Measurements from ENCODE around the gene ENOX2.

The ENOX2 gene

DNA sequence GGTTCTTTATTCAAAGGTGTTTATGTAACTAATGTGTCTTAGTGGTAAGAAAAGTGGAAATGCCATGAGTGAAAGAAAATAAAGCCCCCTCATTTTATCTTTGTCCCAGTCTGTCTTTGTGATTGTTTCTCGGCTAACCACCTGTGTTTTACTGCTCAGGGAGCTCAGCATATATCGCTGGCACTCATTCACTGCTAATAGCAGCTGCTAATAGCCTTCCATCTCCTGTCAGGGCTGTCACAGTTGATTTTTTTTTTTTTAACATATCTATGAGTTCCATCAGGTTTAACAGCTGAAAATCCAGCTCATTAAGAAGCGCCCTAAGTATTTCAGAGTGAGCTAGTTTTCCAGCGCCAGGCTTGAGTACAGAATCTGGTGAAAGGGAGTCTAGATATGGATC lies 295.6 kb downstream of the ENOX2 start:
- DNase-seq = no peak

DNA sequence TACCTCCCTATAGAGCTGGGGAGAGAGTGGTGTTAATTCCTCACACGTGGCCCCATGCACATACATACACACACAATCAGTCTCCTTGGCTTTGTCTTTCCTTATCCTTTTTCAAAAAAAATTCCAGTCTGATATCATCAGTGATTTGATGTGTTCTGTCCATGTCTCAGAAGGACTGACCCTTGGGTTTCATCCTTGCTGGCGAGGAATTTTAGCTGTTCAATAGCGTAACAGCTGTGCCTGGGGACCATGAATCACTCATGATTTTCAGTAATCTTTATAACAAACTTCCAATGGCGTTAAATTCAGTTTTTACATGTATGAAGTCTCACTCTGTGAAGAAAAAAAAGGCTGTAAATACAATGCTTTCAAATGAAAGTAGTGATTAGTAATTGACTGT lies 296.6 kb downstream of the ENOX2 start:
- DNase-seq = no peak

DNA sequence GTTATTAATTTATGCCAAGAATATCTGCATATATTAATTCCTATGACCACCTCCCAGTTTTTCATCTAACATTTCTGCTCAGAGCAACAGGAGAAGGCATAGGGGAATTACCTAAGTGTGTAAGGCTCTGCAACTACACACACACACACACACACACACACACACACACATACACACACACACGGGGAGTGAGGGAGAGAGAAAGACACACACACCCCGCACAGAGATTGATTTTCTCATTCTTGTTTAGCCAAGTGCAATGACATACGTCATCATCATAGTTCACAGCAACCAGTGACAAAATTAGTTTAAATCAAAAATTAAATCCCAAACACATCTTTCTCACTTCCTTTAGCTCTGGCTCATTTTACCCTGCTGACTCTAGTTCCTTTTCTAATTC lies 298.1 kb downstream of the ENOX2 start:
- no peak for DNase-seq

DNA sequence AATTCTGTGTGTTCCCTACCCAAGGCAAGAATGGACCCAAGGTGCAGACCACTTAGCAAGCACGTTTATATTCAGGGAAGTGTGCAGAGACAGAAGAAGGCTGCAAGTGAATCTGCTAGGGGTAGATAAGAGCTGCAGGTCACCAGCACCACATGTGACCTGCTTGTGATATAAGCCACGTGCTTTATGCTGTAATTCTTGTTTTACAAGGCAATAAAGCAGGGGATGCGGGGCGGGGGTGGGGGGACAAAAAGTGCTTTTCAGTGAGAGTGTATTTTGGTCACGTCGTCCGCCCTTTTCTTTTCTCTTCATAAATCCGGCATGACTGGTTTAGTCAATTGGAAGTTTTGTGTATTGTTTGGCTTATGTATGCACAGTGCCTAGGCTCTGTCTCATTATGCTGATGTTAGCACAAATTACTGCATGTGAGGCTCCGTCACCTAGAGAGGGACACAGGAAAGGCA lies 308.5 kb downstream of the ENOX2 start:
- DNase-seq = no peak

DNA sequence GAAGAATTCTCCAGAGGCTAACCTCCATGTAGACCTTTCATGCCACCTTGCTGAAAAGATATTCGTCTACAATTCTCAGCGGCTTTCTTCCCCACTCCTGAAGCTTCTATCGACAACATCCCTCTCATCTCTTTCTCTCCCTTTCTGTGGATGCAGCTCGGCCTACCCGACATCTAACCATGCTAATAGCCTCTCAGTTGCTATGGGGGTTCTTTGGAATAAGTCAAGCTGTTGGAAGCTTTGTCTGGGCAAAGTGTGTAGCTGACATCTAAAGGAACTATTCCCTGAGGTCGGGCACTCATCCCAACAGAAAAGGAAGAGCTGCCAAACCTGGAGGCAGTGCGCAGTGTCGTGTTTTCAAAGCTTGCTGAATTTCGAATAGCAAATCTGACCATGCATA lies 309.1 kb downstream of the ENOX2 start:
- DNase-seq = no peak

DNA sequence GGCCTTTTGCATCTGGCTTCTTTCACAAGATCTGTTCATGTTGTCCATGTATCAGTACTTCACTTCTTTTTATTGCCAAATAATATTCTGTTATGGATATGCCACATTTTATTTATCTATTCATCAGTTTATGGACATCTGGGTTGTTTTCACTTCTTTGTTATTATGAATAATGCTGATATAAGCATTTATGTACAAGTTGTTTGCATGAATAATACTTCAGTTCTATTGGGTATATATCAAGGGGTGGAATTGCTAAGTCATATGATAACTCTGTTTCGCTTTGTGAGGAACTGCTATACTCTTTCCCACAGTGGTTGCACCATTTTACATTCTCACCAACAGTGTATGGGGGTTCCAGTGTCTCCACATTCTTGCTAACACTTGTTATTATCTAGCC lies 310.8 kb downstream of the ENOX2 start:
- no peak for DNase-seq

DNA sequence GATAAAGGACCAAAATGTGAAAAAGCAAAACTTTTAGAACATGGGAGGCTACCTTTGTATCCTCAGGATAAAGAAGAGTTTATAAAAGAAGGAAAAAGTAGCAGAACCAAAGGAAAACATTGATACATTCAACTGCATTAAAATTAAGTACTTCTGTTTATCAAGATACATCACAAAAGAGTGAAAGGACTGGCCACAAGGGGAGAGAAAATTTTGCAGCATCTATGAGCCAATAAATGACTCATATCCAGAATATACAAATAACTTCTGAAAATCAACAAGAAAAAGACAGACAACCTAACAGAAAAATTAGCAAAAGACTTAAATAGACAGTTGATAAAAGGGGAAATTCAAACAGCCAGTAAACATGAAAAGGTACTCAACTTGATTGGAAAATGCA lies 324.1 kb downstream of the ENOX2 start:
- DNase-seq = no peak

DNA sequence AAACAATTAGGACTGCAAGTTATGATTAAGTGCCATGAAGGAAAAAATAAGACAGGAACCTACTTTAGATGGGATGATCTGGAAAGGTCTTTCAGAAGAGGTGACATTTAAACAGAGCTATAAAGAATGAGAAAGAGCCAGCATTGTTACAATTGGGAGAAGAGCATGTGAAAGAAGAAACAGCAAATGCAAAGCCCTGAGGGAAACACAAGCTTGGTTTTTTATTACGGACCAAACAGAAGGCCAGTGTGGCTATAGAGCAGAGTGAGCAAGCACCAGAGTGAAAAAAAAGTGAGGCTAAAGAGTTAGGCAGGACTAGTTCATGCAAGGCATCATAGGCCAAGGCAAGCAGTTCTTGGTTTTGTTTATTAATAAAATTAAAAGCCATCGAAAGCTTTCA lies 325.6 kb downstream of the ENOX2 start:
- no peak for DNase-seq

DNA sequence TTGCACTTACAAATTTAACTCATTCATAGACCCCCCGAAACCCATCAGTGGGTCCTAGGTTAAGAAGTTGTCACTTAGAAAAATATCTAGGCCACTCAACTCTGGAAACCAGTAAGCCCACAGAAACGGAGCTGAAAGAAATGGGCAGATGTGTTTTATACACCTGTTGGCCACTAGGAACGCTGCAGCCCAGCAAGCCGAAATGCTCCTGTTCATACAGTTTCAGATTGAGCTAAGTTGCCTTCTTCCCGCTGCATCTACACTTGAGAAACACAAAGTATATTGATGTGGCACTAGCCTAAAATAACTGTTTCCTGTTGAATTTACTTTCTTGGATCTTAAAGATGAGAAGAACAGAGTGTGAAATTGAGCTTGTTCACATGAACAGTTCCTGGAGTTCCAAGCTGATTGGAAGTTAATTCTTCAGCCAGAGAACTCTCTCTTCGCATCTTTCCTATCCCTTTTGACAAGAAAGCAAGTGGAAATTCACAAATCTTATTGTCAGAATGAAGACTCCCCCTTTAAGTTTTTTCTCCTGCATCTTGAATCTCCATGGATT lies 327.1 kb downstream of the ENOX2 start:
- DNase-seq = peak; percentile 19
